Posterior vena cava (tissue), 2 donors: Measurements from ENCODE around the gene TTC23. TPM values are rescaled to one million over a fixed set of nuclear protein-coding genes. Genes with fewer than 3 reads are reported as not detected.

Source experiments
- DNase-seq: peaks from one replicate; pipeline ENCODE4 v3.0.0-alpha.2; 2020; ENCODE audit warnings: low spot score
- intact Hi-C, 2 donors: fragments of 100-400 bp; cut with DNase I; formaldehyde crosslinking; loops; one replicate each; pipeline versions ENCODE4 v1.14.1 to v1.14.2; 2022 to 2023
- total RNA-seq, 2 donors: library from RNA; stranded (reverse); fragmentation: NEBNext Ultra II Directional; extraction: Animal tissue kit (Norgen Biotek cat#: 25700); gene quantifications; one replicate each; pipeline ENCODE4 v1.2.1, GENCODE V29; 2021
- donor health status: DM: yes; HTN: yes; CAD: no.
- donor health status: DM: yes; HTN: yes; CAD: no.

The TTC23 gene
- total RNA-seq, 2 donors from 2014 or later, result 16.6 to 16.9 TPM

- DNase-seq, result peak; percentile 64
- intact Hi-C loops, result loop anchor here in 1 of 2 donors (2.0 kb wide), 1 partner anchor 62 kb away; no protein-coding TSS in a partner anchor
Measured at GRCh38 chr15:99130314-99130713, 119.1 kb downstream of the TTC23 start.

DNA sequence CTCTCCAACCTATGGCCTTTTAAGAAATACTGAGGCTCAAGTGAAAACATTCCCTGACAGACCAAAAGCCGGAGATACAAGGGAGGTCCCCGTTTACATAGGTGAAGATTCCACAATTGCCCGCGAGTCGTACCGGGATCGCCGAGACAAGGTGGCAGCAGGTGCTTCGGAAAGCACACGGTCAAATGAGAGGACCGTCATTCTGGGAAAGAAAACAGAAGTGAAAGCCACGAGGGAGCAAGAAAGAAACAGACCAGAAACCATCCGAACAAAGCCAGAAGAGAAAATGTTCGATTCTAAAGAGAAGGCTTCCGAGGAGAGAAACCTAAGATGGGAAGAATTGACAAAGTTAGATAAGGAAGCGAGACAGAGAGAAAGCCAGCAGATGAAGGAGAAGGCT is 119.7 kb downstream of the TTC23 start:
- intact Hi-C loops, result loop anchor here in 1 of 2 donors (2.0 kb wide), 1 partner anchor 61 kb away; no protein-coding TSS in a partner anchor
- DNase-seq, result peak; percentile 38

DNA sequence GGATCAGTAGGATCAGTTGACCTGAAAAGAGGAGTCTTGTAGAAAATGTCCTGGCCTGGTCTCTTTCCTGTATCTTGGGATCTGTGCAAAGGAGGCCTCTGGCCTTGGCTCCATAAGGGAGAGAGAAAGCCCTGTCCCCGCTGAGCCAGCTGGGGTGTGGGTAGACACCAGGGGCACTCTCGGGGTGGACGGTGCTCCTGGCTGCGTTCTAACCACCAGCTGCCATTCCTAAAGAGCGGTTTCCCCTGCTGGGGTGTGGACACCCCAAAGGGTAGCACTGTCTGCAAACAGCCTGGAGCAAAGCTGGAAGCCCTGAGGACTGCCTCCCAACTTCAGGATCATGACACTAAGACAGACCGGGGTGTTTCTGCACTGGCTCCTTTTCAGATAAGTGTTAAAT is 121.0 kb downstream of the TTC23 start:
- intact Hi-C loops, result no loop called here
- peak; percentile 48 for DNase-seq

DNA sequence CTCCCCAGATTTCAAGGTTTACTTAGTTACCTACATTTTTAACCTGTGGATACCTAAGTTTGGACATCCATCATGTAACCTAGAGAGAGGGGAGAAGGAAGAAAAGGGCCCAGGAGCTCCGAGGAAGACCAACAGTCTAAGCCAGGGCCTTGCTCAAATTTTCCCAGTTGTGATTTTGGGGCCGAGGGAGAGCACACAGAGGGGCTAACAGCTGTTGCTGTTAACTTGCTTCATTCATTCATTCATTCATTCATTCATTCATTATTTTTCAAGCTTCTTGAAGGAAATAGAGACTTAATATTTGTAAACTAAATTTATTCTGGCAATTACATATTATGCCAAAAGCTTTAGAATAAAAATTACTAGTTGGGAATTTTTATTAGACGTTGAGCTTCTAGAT is 121.6 kb downstream of the TTC23 start:
- no peak for DNase-seq
- intact Hi-C loops, result no loop called here

GRCh38 chr15:99126930-99127329 is 122.5 kb downstream of the TTC23 start:
- intact Hi-C loops, result no loop called here

DNA sequence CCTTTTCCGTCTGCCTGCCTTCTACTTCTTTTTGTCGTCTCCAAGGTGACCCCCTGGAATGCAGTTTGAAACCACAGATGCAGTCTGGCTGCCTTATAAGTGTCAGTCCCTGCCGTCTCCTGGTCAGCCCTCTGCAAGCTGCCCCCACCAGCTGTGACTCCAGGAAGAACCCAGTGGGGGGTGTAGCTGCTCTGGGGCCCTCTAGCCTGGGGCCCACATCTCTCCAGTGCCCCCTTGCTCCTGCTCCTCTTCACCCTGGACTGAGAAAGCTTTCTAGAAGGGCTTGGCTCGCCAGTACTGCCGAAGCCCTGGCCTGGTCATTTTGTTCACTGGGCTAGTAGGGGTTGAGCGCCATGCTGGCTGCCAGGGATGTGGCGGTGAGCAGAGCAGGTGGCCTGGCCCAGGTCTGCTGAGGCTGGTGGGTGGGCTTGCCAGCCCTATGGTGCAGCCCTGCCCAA is 123.2 kb downstream of the TTC23 start:
- DNase-seq, result peak; percentile 64
- intact Hi-C loops, result no loop called here

More at GRCh38 chr15:99126930-99127329, 122.5 kb downstream of the TTC23 start:
- DNase-seq, result peak; percentile 12

DNA sequence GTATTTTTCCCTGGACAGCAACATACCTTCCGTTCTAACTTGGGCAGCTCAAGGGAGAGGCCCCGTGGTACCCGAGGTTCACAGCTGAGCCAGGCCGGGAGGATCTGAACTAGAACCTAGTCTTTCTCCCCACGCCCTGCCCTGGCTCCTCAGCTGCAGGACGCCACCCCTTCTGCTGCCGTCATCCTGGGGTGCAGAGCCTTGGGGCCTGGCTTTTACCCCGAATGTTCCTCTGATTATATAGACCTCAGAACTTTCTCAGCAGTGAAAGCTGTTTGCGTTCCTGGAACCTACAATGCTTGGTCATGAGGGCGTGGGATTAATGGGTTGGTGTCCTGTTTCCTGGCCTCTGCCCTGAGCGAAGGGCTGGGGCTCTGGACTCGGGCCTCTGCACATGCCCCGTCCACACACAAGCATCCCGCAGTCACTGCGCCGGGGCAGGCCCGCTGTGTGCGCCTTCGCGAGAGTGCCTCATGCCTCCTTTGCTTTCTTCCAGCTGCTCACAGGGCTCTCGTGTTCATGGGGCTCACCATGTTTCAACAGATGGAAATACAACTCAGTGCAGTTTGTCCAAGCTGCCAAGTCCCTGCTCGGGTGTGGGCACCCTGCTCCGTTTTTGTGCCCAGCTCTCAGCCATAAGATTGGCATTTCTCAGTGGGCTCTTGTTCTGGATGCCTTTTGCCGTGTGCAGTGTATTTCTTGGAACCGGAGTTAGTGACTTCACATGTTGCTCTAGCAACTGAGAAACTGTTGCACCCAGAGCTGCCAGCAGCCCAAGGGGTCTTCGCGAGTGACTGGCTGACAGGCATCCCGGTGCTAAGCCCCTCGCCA is 124.1 kb downstream of the TTC23 start:
- intact Hi-C loops, result no loop called here
- peak; percentile 81 for DNase-seq

DNA sequence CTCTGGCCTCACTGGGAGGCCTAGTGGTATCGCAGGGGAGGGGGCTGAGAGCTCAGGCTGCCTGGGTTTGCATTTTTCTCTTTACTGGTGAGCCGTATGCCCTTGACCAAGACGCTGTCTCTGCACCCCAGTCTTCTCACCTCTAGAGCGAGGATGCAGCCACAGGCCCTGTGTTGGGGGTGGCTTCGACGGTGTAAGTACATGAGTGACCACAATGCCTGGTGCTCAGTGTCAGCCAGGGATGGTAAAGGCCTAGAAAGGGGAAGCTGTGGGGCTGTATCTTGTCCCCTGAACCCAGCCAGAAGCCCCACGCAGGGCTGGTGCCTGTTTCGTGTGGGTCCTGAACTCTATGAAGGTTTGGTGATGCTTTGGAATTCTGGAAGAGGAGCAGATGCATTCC is 124.7 kb downstream of the TTC23 start:
- peak; percentile 32 for DNase-seq
- intact Hi-C loops, result no loop called here

DNA sequence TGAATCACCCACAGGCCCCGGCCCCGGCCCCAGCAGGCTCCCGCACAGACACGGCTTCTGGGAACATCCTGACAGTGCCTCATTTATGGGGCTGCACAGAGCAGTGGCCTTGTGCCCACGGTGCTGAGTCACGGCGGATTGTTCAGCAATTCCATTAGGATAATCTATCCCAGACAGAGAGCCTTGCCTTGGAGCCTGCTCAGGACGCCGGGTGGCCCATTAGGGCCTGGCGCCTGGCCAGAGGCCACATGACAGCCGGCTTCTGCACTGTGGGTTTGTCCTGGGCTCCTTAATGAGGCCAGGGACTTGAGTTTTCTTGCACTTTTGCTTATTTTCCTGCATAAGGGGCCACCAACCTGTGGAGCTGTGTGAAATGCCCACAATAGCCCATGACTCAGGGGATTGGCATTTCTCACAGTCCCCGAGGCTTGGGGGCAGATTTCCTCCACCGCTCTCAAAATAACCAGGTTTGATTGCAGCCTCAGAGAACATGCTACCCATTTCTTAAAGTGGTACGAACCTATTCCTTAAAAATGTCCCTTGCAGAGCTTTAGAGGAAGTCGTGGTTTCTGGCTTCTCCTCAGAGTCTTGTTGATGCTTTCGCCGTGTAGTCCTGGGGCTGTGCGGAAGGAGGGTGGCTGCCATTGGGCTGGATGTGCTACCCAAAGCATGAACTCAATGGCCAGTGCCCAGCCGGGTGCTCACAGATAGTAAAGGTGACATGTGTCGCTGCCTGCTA is 125.5 kb downstream of the TTC23 start:
- intact Hi-C loops, result no loop called here
- peak; percentile 97 for DNase-seq

DNA sequence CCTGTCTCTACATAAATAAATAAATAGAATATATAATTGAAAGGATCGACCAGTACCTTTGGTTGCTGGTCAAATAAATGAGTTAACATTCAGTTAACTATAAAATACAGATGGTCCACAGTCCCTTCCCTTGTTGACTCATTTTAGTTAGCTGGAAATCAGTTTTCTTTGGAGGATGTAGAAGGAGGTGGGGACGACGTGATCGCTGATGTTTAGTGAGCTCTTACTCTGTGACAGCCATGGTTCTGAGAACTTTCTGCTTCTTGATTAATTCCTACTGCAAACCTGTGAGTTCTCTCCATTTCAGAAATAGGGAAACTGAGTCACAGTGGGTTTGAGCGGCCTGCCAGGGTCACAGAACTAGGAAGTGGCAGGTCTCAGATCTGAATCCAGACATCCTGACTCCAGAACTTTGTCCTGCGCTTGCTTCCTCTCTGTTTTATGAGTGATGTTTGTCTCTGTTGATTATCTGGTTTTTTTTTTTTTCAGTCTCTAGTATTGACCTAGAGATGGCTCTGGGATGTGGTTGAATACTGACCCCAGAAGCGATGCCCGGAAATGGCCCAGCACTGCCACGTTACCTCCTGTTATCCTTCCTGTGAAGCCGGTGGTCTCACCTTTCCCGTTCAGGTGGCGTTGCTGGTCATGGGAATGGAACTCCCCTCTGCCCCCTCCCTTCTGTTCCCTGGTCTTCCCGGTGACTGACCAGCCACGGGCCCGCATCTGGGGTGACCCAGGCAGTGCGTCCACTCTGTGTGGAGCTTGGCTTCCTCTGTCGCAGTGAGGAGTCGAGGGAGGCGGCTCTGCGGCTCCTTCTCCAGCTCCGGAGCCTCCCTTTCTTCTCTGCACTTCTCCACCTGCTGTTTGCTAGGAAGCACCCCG is 126.3 kb downstream of the TTC23 start:
- intact Hi-C loops, result no loop called here
- peak; percentile 5 for DNase-seq

DNA sequence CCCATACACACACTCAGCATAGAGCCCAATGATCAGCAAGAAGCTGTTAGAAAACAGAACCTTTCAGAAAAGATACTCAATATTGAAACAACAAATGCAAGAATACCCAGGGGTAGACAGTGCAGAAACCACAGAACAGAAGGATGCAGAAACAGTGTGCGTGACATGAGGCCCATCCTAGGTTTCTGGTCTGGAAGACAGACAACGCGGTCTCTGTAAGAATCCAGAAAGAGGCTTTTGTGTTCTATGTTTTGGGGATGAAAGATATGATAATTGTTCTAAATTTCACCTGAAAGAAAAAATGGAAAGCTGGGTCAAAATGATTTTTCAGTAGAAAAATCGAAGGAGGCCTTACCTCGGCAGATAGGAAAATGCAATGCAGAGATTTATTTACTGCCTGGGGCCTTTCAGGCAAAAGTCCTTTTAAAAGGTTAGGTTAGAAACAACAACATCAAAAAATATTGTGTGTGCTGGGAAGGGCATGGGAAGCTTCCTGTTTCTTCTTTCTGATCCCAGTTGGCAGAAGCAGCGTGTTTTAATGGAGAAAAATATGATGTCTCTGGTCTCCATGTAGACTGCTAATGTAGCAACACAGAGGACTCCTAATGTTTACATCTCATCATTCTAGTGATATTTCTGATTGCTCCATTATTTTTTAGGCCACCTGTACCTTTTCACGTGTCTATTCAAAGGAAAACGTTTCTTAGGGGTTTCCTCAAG is 127.5 kb downstream of the TTC23 start:
- intact Hi-C loops, result loop anchor here in 1 of 2 donors (2.0 kb wide), 1 partner anchor 63 kb away; no protein-coding TSS in a partner anchor
- no peak for DNase-seq

GRCh38 chr15:99121207-99121606 is 128.2 kb downstream of the TTC23 start:
- peak; percentile 78 for DNase-seq
- intact Hi-C loops, result loop anchor here in 1 of 2 donors (2.0 kb wide), 1 partner anchor 62 kb away; no protein-coding TSS in a partner anchor

GRCh38 chr15:99120050-99120777 is 129.2 kb downstream of the TTC23 start:
- DNase-seq, result peak; percentile 45
- intact Hi-C loops, result loop anchor here in 1 of 2 donors (2.0 kb wide), 1 partner anchor 61 kb away; no protein-coding TSS in a partner anchor

GRCh38 chr15:99118801-99119546 is 130.4 kb downstream of the TTC23 start:
- peak; percentile 72 for DNase-seq
- intact Hi-C loops, result no loop called here

DNA sequence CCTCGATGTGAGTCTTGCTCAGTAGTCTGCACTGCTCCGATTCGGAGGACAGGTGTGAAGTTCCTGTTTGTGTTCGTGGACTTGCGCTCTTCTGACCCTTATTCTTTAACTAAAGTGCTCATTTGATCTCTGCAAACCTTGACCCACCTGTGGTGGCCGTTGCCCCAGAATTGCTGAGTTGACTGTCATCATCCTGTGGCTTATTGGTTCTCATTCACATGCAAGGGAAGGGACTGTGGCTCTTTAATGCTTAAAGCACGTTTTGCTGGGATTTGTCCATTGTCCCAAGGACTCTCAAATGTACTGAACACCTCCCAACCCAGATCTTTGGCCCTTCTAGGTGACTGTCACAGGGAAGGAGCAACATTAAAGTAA is 131.1 kb downstream of the TTC23 start:
- no peak for DNase-seq
- intact Hi-C loops, result no loop called here

DNA sequence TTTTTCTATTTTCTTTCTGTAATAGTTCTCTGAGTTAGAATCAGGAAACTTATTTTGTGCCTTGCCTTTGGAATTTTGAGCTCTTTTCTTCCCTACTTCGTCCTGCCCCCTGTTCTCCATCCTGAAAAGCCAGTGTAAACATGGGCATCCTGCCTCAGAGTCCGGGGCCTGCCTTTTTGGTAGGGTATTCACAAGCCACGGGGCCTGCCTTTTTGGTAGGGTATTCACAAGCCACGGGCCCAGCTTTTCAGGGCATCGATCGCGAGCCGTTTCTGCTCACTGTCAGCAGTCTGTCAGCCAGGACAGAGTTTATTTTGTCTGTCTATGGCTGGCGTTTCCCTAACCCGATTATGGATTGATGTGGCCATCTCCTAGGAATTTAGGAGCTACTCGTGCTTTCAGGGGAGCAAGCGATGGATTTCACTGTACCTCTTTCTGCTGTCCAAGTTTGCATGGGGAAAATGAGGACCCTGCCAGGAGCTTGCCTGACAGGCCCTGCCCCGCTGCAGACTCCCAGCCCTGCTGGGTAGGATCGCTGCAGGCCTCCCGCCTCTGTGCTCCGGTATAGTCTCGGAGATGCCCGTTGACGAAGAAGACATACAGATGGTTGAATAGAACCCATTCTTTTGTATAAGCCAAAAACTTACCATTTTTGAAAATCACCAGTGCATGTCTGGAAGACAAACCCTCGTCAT is 131.7 kb downstream of the TTC23 start:
- DNase-seq, result peak; percentile 65
- intact Hi-C loops, result no loop called here

GRCh38 chr15:99117111-99117510 is 132.3 kb downstream of the TTC23 start:
- intact Hi-C loops, result no loop called here
- peak; percentile 75 for DNase-seq
